Iris pigment epithelial cell (primary cell): ENCODE data around the gene TAF13.
"Not testable (repeated sequence)": the region's sequence is repeated elsewhere in the genome, so short reads cannot be mapped to it uniquely, and the experiment has no call there.

ENCODE experiments used
- DNase-seq: peaks from one replicate; pipeline ENCODE4 v3.0.0-alpha.2; 2011; ENCODE audit warnings: low read depth

The TAF13 gene

DNA sequence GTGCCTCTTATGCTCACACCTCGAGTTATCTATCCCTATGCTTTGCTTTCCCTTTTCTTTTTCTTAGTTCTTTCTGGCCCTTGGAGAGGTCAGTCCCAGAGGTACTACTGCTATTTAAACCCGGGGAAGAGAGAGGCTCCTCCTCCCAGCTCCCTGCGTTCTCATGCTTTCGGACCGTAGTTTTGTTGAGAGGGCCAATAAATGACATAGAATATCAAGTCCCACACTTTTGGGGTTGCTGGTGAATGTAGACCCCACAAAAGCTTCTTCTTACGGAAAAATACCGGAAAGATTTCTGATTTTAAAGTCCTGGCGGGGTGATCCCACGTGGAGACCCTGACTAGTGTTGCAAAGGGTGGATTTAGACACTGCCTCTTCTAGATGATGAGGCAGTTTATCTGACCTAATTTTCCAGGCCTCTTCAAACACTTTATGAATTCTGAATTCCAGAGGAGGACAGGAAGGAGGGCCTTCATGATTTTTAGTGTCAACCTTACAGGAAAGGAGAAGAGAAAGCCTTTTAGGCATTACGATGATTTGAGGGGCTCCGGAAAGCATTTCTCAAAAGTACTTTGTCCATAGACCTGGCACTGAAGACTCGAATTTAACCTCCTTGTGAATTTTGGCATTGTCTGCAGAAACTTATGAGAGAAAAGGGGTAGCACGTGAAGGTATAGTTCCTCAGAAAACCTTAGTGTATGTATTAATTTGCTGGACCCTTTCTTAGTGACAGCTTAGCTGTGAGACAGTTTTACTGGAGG is 15.5 kb upstream of the TAF13 start:
- peak; percentile 68 for DNase-seq

DNA sequence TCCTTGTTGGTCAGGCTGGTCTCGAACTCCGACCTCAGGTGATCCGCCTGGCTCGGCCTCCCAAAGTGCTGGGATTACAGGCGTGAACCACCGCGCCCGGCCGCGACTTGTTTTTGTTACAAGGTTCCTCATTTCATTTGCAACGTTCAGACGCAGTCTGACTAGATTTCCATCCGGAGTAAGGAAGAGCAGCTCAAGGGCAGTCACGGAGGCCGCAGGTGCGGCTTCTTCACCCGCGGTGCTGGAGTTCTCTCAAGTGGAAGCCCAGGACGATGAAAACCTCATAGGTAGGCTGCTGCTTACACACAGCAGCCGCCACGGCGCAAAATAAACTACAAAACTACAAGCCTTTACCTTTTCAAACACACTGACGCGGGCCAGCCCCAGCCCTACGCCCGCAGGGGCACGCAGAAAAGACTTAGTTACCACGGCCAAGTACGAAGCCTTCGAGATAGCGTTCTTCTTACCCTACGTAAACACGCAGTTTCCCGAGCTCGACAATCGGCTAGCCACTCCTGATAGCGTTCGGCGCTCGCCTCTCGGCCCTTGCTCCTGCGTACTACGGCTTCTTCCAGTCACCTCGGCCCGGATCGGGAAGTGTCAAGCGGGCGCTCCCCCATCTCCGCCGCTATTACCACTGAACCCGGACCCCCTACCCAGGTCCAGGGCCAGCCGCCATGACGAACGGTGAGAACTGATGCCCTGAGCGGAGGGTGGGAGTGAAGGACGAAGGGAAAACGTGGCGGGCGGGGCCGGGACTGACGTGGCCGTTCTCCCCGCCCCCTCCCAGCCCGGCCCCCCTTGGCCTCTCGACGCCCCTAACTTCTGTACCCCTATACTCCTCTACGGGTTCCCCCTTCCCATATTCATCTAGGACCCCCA is 14.6 kb upstream of the TAF13 start, which contains the start of gene TMEM167B:
TSS of gene TMEM167B (plus strand) at position 569 of the 882 bp plus-strand sequence. CDS start at position 678, 109 bp downstream.
- DNase-seq, result peak; percentile 99

DNA sequence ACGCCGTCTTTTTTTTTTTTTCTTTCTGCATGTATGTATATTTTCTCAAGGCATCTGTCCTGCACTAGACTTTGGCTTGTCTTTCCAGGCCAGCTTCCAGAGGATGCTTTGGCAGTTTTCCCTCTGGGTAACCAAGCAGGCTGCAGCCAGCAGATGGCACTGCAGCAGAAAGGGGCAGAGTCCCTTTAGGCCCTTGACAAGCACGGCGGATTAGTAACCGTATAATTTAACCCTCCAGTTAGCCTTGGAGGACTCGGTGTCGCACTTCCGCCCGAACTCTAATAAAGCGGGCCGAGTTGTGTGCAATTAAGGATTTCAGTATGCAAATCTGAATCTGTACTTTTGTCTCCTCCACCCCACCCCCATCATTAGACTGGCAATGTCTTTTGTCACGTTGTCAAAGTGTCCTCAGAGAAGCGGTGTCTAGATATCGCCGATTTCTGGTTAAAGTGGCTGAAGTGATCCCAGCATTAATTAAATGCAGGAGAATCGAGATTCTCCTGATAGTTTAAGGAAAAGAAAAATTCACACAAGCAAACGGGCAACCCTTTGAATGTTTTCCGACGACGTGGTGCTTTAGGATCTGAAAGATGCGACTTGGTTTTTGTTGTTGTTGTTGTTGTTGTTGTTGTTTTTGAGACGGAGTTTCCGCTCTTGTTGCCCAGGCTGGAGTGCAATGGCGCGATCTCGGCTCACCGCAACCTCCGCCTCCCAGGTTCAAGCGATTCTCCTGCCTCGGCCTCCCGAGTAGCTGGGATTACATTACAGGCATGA is 13.6 kb upstream of the TAF13 start:
- DNase-seq, result peak; percentile 58

DNA sequence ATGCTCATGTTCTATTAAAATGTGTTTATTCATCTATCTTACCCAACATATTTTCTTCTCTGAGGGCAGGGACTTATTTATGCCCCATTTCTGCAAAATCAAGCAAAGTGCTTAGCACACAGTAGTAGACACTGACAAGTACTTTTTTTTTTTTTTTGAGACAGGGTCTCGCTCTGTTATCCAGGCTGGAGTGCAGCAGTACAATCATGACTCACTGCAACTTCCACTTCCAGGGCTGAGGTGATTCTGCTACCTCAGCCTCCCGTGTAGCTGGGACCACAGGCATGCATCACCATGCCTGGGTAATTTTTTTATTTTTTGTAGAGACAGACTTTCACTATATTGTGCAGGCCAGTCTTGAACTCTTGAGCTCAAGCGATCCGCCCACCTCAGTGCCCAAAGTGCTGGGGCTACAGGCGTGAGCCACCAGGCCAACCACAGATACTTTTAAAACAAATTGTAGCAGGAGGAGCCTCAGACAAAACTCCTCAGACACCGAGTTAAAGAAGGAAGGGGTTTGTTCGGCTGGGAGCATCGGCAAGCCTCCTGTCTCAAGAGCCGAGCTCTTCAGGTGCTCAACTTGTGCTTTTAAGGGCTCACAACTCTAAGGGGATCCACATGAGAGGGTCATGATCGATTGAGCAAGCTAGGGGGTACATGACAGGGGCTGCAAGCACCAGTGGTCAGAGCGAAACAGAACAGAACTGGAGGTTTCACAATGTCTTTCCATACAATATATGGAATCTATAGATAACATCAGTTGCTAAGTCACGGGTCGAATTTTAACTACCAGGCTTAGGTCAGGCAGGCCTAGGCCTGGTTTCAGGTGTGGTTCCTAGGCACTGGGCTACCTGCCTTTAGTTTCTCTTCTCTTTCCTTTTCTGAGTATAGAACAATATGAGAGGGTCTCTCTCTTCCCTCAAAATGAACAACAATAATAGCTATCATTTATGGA is 9.0 kb upstream of the TAF13 start:
- peak; percentile 39 for DNase-seq

DNA sequence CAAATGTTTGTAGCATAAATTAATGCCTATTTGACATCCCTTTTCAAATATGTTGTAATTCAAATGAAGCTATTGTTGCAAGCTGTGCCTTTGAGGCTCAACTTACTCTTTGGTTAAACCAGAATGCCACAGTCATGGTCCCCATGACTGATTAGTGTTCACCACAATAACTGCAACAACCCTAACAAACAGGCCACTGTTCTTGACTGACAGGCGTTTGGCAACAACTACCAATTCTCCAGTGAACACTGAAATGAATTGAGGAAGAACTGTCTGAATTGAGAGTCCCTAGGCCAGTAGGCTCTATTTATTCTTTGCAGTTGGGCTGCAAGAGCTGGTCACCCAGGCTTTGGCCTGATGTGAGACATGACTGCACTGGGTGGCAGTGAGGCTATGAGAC is 8.1 kb upstream of the TAF13 start:
- DNase-seq, result no peak

DNA sequence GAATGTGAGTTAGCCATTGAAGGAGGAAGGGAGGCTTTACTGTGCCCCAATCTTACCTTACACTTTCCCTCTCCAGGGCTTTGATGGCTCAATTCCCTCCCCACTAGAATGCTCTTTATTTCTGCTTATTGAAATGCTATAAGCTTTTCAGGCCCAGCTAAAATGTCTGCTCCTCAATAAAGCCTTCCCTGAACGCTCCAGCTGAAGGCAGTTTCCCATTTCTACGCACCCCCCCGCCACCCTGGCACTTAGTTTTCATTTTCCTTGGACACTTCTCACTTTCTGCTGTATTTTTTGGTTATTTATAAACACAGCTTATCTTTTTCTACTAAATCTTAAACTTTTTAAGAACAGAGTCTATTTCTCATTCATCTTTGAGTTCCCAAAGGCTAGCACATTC is 7.7 kb upstream of the TAF13 start:
- no peak for DNase-seq

DNA sequence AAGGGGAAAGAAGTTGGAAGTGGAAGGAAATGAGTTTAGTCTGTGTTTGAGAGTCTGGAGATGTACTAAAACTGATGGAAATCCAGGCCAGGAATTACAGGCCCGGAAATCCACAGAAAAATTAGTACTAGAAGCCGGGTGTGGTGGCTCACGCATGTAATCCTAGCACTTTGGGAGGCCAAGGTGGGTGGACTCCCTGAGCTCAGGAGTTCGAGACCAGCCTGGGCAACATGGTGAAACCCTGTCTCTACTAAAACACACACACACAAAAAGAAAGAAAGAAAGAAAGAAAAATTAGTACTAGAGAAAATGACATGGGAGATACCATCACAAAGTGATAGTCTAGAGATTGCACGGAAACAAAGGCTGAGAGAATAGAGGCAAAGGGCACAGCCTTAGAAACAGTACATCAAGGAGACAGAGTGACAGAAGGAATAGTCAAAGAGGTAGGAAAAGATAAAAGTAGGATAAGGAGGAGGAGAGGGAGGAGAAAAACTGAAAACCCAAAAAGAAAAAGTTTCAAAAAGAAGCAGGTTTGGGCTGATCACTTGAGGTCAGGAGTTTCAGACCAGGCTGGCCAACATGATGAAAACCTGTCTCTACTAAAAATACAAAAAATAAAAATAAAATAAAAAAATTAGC is 4.8 kb upstream of the TAF13 start:
- DNase-seq, result no peak

DNA sequence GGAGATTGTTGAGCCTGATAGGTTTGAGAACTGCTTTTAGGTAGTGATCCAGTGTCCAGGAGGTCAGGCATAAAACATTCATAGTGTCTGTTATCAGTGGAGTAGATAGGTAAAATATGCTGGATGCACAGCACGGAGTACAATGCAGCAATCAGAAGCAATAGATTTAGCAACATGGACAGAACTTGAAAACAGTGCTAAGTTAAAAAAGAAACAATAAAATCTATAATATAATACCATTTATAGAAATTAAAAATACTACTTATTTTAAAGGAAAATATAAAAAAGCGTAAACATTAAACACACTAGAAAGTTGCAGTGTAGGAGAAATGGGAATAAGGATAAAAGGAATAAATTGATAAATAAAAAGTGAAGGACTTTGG is 3.4 kb upstream of the TAF13 start:
- no peak for DNase-seq

DNA sequence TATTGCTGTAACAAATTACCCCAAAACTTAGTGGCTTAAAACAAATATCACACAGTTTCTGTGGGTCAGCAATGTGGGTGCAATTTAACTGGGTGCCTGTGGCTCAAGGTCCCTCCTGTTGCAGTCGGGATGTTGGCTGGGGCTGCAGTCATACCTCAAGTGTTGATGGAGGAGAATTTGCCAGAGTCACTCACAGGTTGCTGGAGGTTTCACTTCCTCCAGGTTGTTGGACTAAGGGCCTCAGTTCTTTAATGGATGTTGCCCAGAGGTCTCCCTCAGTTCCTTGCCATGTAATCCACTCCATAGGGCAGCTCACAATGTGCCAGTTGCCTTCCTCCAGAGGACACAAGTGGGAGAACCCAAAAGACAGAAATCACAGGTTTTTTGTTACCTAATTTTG is 2.5 kb upstream of the TAF13 start:
- DNase-seq, result no peak

DNA sequence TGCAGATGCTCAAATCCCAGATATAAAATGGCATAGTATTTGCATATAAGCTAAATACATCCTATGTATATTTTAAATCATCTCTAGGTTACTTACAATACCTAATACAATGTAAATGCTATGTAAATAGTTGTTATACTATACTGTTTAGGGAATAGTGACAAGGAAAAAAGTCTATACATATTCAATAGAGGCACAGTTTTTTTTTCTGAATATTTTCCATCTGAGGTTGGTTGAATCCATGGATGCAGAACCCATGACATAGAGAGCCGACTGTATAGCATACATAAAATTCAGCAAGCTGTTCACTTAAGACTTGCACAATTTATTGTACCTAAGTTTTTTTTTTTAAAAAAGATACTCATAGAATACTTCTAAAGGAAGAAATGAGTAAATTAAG is 6.5 kb downstream of the TAF13 start:
- DNase-seq, result no peak

DNA sequence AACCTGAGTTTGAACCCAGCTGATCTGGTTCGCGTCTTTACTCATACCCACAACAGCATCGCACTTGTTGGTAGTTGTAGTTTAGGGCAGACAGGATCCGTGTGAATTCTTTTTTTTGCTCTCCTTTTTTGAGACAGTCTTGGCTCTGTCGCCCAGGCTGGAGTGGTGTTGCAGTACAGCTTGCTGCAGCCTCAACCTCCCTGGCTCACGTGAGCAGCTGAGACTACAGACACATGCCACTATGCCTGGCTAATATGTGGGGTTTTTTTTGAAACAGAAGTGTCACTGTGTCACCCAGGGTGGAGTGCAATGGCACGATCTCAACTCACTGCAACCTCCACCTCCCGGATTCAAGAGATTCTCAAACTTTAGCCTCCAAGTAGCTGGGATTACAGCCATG is 7.9 kb downstream of the TAF13 start:
- no peak for DNase-seq

DNA sequence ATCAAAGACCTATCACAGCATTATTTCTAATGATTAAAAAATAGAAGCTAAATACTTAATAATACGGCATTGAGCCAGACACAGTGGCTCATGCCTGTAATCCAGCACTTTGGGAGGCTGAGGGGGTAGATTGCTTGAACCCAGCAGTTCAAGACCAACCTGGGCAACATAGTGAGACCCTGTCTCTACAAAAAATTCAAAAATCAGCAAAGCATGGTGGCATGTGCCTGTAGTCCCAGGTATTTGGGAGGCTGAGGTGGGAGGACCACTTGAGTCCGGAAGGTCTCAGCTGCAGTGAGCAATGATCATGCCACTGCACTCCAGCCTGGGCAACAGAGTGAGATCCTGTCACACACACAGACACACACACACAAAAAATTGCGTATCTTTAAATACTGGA is 10.7 kb downstream of the TAF13 start:
- no peak for DNase-seq

DNA sequence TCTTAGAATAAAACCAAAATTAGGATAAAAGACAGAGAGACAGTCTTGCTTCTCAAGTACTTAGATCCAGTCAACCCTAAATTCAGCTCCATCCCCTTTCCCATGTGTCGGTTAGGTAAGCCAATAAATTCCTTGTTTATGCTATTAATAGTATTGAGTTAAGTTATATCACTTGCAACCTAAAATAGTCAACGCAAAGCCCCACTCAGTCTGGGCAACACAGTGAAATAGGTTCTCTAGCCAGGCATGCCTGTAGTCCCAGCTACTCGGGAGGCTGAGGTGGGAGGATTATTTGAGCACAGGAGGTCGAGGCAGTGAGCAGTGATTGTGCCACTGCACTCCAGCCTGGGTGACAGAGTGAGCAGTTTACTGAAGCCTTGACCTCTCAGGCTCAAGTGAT is 14.6 kb downstream of the TAF13 start:
- no peak for DNase-seq

DNA sequence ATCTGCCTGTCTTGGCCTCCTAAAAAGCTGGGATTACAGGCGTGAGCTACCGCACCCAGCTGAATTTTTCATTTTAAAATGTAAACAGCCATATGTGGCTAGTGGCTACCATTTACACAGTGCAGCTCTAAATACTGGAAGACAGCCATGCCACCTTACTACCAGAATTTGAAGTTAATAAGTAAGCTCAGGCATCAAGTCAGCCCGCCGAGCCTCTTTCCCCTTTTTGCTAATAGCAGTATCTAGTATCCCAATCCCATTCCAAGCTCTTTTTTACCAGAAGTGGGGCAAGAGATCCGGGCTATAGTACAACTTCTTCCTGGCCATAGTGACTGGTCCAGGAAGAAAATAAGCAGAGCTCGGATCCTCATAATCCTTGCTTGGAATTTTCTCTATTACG is 15.1 kb downstream of the TAF13 start:
- no peak for DNase-seq

DNA sequence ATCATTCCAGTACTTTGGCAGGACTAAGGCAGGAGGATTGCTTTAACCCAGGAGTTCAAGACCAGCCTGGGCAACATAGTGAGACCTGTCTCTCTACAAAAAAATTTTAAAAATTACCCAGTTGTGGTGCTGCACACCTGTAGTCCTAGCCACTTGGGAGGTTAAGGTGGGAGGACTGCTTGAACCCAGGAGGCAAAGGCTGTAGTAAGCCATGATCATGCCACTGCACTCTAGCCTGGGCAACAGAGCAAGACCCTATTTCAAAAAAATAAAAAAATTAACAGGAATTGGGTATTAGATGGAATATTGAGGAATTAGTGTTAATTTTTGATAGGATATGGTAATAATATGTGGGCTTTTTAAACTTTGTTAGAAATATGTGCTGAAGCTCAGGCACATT is 16.8 kb downstream of the TAF13 start:
- no peak for DNase-seq

DNA sequence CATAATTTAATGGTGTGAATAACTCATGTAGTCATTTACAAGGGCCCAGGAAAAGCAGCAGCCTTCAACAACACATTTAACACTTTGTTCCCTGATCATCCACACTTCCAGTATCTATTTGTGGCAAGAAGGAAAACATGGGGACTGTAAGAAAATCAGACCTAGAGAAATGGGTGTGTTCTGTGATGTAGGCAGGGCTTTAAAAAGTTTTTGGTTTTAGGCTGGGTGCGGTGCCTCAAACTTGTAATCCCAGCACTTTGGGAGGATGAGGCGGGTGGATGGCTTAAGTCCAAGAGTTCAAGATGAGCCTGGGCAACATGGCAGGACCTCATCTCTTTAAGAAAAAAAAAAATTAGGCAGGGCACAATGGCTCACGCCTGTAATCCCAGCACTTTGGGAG is 19.7 kb downstream of the TAF13 start:
- no peak for DNase-seq

DNA sequence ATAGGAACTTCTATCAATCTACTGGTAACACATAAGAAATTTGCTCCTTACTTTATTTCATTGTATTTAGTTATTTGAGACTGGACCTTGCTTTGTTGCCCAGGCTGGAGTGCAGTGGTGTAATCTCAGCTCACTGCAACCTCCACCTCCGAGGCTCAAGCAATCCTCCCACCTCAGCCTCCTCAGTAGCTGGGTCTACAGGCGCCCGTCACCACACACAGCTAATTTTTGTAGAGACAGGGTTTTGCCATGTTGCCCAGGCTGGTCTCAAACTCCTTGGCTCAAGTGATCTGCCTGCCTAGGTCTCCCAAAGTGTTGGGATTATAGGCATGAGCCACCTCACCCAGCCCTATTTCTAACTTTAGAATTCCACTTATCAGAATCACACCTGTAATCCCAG is 23.7 kb downstream of the TAF13 start:
- DNase-seq, result not testable (repeated sequence)

DNA sequence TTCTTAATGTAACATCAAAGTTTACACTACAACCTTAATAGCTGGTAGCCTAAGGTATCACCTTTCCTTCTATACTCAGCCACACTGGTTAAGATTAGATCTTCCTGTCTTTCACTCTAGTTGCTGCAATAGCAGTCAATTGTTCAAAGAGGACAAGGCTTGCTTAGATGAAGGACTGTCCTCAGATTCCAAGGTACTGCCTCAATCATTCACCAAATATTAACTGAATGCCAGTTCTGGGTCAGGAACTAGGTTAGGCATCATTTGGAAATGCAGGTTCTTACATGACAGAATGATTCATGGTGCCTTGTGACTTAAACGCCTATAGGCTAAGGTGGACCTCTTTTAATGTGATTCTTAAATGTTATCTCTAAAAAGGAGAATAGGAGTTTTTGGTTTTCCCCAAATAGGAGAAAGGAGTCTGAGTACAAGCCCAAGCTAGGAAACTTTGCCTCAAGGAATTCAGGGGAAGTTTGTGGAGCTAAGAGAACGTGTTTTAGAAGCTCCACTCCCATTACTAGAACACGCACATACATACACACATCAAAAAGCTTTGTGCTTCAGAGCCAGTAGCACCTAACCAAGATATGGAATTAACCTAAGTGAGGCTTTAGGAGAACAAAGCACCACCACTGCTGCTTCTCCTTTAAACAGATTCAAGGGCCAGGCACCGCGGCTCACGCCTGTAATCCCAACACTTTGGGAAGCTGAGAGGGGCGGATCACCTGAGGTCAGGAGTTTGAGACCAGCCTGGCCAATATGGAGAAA is 25.4 kb downstream of the TAF13 start:
- DNase-seq, result no peak

DNA sequence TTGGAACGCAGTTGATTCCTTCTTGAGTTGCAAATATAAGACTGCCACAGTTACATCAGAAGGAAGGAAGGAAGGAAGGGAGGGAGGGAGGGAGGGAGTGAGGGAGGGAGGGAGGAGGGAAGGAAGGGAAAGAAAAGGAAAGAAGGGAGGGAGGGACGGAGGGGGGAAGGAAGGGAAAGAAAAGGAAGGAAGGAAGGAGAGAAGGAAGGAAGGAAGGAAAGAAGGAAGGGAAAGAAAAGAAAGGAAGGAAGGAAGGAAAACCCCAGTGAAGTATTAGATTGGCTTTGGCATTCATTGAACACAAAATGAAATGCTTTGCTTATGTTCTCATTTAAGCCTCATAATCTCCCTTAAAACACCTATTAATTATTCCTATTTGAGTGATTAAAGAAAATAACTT is 27.5 kb downstream of the TAF13 start:
- no peak for DNase-seq

DNA sequence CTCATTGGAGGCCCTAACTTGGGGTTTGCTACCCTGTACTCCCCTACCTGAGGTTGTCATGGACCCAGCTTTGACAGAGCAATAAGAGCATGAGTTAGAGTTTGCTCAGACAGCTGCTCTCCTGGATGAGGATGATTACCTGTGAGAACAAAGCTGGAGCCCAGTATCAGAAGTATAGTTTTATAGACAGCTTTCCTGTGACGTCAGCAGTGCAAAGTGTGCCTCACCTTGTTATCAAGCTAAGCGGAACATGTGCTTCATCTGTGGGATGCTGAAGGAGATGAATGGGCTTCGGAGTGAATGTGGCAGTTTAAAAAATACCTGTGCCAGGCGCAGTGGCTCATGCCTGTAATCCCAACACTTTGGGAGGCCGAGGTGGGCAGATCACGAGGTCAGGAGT is 28.5 kb downstream of the TAF13 start:
- DNase-seq, result no peak
